Lower leg skin (tissue), 3 donors: ENCODE data around the gene SOCS7.

Source experiments
- CTCF ChIP-seq, 3 donors: fragments of 450-650 bp; IDR thresholded peaks; one replicate each; pipeline ENCODE4 v1.5.1; 2016; ENCODE audit warnings: antibody characterized with exemption in 3 of 3, mild to moderate bottlenecking in 3 of 3, moderate library complexity in 2 of 3
- POLR2A ChIP-seq, 2 donors: fragments of 450-650 bp; IDR thresholded peaks; one replicate each; pipeline ENCODE4 v1.6.1; 2016 to 2017; ENCODE audit warnings: antibody characterized with exemption in 2 of 2, mild to moderate bottlenecking in 1 of 2, moderate library complexity in 1 of 2

GRCh38 chr17:38452719-38453118, 101.1 kb downstream of the SOCS7 start:
- no peak for TF ChIP-seq CTCF (IDR thresholded peaks at IDR 0.05)
- TF ChIP-seq POLR2A (IDR thresholded peaks at IDR 0.05), result no peak
